Liver (tissue), 9 donors: ENCODE measurements around the gene F5. TPM values are rescaled to one million over a fixed set of nuclear protein-coding genes. Genes with fewer than 3 reads are reported as not detected.
"Not testable (repeated sequence)": the region's sequence is repeated elsewhere in the genome, so short reads cannot be mapped to it uniquely, and the experiment has no call there.

Experiments
- DNase-seq: peaks from one replicate; pipeline ENCODE4 v3.0.0-alpha.2; 2017; ENCODE audit warnings: low spot score
- H3K27ac ChIP-seq, 2 donors: one replicate each; pipeline ENCODE4 v1.7.0; 2013; ENCODE audit warnings: inconsistent platforms in 2 of 2, low read length in 2 of 2, control low read depth in 1 of 2, low read depth in 1 of 2, mild to moderate bottlenecking in 1 of 2
- H3K27me3 ChIP-seq, 4 donors: one replicate each; pipeline versions ENCODE4 v1.6.1 to v1.7.0; 2013; ENCODE audit warnings: low read length in 3 of 4, inconsistent platforms in 1 of 4, mild to moderate bottlenecking in 1 of 4, moderate library complexity in 1 of 4; ENCODE audit not compliant: control insufficient read depth in 4 of 4, insufficient read depth in 4 of 4
- H3K36me3 ChIP-seq, 4 donors: one replicate each; pipeline versions ENCODE4 v1.6.1 to v1.7.0; 2013; ENCODE audit warnings: low read length in 3 of 4, mild to moderate bottlenecking in 3 of 4, low read depth in 1 of 4, moderate library complexity in 1 of 4; ENCODE audit not compliant: control insufficient read depth in 4 of 4, insufficient read depth in 3 of 4
- H3K4me1 ChIP-seq, 4 donors: one replicate each; pipeline versions ENCODE4 v1.6.1 to v1.7.0; 2013; ENCODE audit warnings: low read length in 3 of 4, mild to moderate bottlenecking in 3 of 4, moderate library complexity in 1 of 4; ENCODE audit not compliant: control insufficient read depth in 4 of 4, insufficient read depth in 4 of 4
- H3K4me3 ChIP-seq, 3 donors: one replicate each; pipeline versions ENCODE4 v1.6.1 to v1.7.0; 2013; ENCODE audit warnings: low read length in 3 of 3, control low read depth in 1 of 3, low read depth in 1 of 3, mild to moderate bottlenecking in 1 of 3
- H3K9ac ChIP-seq, 2 donors: one replicate each; pipeline ENCODE4 v1.7.0; 2013; ENCODE audit warnings: low read length in 2 of 2, mild to moderate bottlenecking in 2 of 2, moderate library complexity in 2 of 2, control low read depth in 1 of 2, low read depth in 1 of 2
- H3K9me3 ChIP-seq, 4 donors: one replicate each; pipeline versions ENCODE4 v1.6.1 to v1.7.0; 2013; ENCODE audit warnings: low read length in 3 of 4; ENCODE audit not compliant: control insufficient read depth in 4 of 4
- CTCF ChIP-seq: fragments of 150-350 bp; IDR thresholded peaks from 2 replicates; pipeline ENCODE4 v1.5.1; 2017; ENCODE audit warnings: improper control_type of control experiment, low read depth, low read length; ENCODE audit not compliant: missing input control
- EGR1 ChIP-seq, 2 donors: IDR thresholded peaks; 2 replicates each; pipeline ENCODE4 v1.6.1; 2016 to 2018; ENCODE audit warnings: antibody characterized with exemption in 2 of 2, low read depth in 2 of 2
- FOXA2 ChIP-seq: IDR thresholded peaks from 2 replicates; pipeline ENCODE4 v1.6.1; 2016; ENCODE audit warnings: antibody characterized with exemption
- GABPA ChIP-seq, 2 donors: IDR thresholded peaks in 1 of 2; conservative IDR thresholded peaks in 1 of 2; 2 replicates each; pipeline ENCODE4 v1.6.1; 2016; ENCODE audit warnings: antibody characterized with exemption in 2 of 2, mild to moderate bottlenecking in 1 of 2, moderate library complexity in 1 of 2
- HNF4A ChIP-seq, 2 donors: conservative IDR thresholded peaks; 2 replicates each; pipeline ENCODE4 v1.6.1; 2016; ENCODE audit warnings: antibody characterized with exemption in 2 of 2, mild to moderate bottlenecking in 2 of 2
- HNF4G ChIP-seq: IDR thresholded peaks from 2 replicates; pipeline ENCODE4 v1.6.1; 2016; ENCODE audit warnings: antibody characterized with exemption
- JUND ChIP-seq, 2 donors: IDR thresholded peaks; 2 replicates each; pipeline ENCODE4 v1.6.1; 2016; ENCODE audit warnings: antibody characterized with exemption in 2 of 2
- NR2F2 ChIP-seq: IDR thresholded peaks from 2 replicates; pipeline ENCODE4 v1.6.1; 2016; ENCODE audit warnings: antibody characterized with exemption
- RAD21 ChIP-seq, 2 donors: IDR thresholded peaks; 2 replicates each; pipeline ENCODE4 v1.6.1; 2016; ENCODE audit warnings: antibody characterized with exemption in 2 of 2, mild to moderate bottlenecking in 2 of 2
- SP1 ChIP-seq: IDR thresholded peaks from 2 replicates; pipeline ENCODE4 v1.6.1; 2018; ENCODE audit warnings: antibody characterized with exemption, mild to moderate bottlenecking
- TAF1 ChIP-seq: conservative IDR thresholded peaks from 2 replicates; pipeline ENCODE4 v1.6.1; 2016; ENCODE audit warnings: antibody characterized with exemption, mild to moderate bottlenecking
- YY1 ChIP-seq: IDR thresholded peaks from 2 replicates; pipeline ENCODE4 v1.6.1; 2016; ENCODE audit warnings: antibody characterized with exemption, mild to moderate bottlenecking
- WGBS: extraction: QIAGEN DNeasy Blood & Tissue Kit; methylation state at CpG from one replicate; pipeline ENCODE4 v1.1.7; 2013; 5-methylcytosine and 5-hydroxymethylcytosine counted together
- polyA plus RNA-seq, 2 donors: library from polyadenylated mRNA; stranded (reverse) in 1 of 2; unstranded in 1 of 2; fragments of 200-250 nt in 1 of 2; fragments of >200 nt in 1 of 2; fragmentation: Nextera tagmentation in 1 of 2; extraction: Ambion mirVana in 1 of 2; gene quantifications; one replicate each; pipeline versions ENCODE4 v1.2.1 to v1.2.3, GENCODE V29; 2013 to 2015
- total RNA-seq, 2 donors: library from RNA; depleted of rRNA; stranded (reverse); fragments of >200 nt; gene quantifications; one replicate each; pipeline ENCODE4 v1.2.3, GENCODE V29; 2014
- TF ChIP-seq, protein P1 (sequence below): IDR thresholded peaks from 2 replicates; pipeline ENCODE4 v1.6.1; 2016; ENCODE audit warnings: antibody characterized with exemption
- TF ChIP-seq, protein P2 (sequence below): IDR thresholded peaks from 2 replicates; pipeline ENCODE4 v1.6.1; 2016; ENCODE audit warnings: antibody characterized with exemption, mild to moderate bottlenecking
- TF ChIP-seq, protein P3 (sequence below): IDR thresholded peaks from 2 replicates; pipeline ENCODE4 v1.6.1; 2016; ENCODE audit warnings: antibody characterized with exemption
- TF ChIP-seq, protein P4 (sequence below): IDR thresholded peaks from 2 replicates; pipeline ENCODE4 v1.6.1; 2016; ENCODE audit warnings: antibody characterized with exemption
- donor health status: healthy.
- donor health status: healthy.
- donor health status: healthy.
- donor health status: healthy.
- donor health status: healthy.

The F5 gene
- total and polyA plus RNA-seq, 4 donors: 86.1 to 155 (median 129) TPM

GRCh38 chr1:169509354-169509753 lies 76.9 kb downstream of the F5 start (continued):
- TF ChIP-seq RAD21 (IDR thresholded peaks at IDR 0.05) (peak; percentile 54 to 58), SP1 (no peak), YY1 (peak; percentile 3), HNF4G (no peak), TAF1 (no peak), EGR1 (IDR thresholded peaks at IDR 0.05; ENCODE audit: low read depth in 2 of 2) (no peak)
- TF ChIP-seq, protein P1, sequence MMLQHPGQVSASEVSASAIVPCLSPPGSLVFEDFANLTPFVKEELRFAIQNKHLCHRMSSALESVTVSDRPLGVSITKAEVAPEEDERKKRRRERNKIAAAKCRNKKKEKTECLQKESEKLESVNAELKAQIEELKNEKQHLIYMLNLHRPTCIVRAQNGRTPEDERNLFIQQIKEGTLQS: no peak

DNA sequence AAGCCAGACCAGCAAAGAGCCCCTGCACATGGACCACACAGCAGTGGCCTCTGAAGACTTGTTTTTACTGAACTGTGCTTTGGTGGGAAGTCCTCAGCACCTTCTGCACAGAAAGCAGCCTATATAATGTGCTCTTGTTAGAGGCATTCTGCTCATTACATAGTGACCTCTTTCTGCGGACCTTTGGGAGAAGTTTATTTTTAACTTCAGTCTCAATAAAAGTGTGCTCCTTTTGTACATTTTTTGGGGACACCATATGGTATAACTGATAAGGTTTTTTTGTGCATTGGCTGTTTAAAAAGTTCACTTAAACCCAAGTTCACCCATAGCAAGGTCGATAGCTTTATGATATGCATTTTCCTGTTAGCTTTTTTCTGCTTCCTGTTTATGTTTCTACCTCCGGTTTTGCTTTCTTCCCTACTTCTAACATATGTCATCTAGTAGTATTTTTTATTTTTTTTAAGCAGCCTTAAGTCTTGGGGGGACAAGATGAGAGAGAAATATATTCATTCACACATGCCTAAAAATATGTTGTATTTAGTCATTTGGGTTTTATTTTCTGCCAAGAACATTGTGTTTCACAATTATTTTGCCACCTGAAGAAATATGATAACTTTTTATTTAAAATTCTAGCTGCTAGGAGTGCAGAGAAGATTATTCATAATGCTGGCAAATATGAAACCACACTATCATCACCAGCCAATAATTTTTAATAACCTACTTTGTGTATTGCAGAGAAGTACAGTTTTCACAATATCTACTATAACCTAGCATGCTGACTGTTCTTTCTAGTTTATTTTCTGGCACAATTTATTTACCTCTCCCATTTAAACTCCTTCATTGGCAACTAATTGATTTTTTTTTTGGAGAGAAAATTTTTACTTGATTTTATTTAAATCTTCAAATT lies 77.6 kb downstream of the F5 start:
- DNase-seq: no peak
- H3K4me3 ChIP-seq: no peak overlapping the region
- WGBS: 3% methylated on average over 3 of the region's 3 CpGs
- H3K36me3 ChIP-seq: peaks cover 0 to 13% (median 5%) of the 10 kb centered on the region in 4 donors
- H3K4me1 ChIP-seq: peaks cover 11 to 50% (median 47%) of the 10 kb centered on the region in 4 donors
- H3K27ac ChIP-seq: no peak overlapping the region
- no peak overlapping the region for H3K9ac ChIP-seq
- TF ChIP-seq YY1 (no peak), GABPA (IDR thresholded peaks at IDR 0.05 in 1 of 2, conservative IDR thresholded peaks at IDR 0.05 in 1 of 2) (no peak), FOXA2 (no peak), JUND (IDR thresholded peaks at IDR 0.05) (no peak), SP1 (no peak), TAF1 (no peak), HNF4G (no peak), RAD21 (IDR thresholded peaks at IDR 0.05) (no peak)
- no peaks in the 10 kb centered on the region for H3K27me3 ChIP-seq
- no peaks in the 10 kb centered on the region for H3K9me3 ChIP-seq

DNA sequence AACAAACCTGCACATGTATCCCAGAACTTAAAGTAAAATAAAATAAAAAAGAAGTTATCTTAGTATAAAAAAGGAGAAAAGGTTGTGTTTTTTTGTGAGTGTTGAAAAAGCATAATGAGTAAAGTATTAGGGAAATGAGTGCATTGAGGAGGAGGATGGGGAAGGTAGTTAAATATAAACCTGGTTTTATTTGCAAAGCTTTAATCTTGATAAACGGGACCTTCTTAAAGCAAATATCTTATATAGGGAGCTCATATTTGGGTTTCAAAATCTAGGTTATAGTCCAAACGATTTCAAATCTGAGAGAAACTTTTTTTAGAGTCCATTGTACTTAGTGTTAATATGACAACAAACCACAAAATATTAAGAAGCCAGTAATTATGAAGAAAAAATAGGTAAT lies 78.9 kb downstream of the F5 start:
- peak overlapping the region; percentile 12 to 17 for H3K27ac ChIP-seq
- peaks cover 11 to 50% (median 45%) of the 10 kb centered on the region in 4 donors for H3K4me1 ChIP-seq
- no peaks in the 10 kb centered on the region for H3K27me3 ChIP-seq
- peaks cover 0 to 3% (median under 1%) of the 10 kb centered on the region in 4 donors for H3K36me3 ChIP-seq
- 33% methylated on average over 2 of the region's 2 CpGs for WGBS
- no peaks in the 10 kb centered on the region for H3K9me3 ChIP-seq
- H3K9ac ChIP-seq: peak overlapping the region in 1 of 2 donors; percentile 29
- no peak overlapping the region for H3K4me3 ChIP-seq
- TF ChIP-seq, protein P2, sequence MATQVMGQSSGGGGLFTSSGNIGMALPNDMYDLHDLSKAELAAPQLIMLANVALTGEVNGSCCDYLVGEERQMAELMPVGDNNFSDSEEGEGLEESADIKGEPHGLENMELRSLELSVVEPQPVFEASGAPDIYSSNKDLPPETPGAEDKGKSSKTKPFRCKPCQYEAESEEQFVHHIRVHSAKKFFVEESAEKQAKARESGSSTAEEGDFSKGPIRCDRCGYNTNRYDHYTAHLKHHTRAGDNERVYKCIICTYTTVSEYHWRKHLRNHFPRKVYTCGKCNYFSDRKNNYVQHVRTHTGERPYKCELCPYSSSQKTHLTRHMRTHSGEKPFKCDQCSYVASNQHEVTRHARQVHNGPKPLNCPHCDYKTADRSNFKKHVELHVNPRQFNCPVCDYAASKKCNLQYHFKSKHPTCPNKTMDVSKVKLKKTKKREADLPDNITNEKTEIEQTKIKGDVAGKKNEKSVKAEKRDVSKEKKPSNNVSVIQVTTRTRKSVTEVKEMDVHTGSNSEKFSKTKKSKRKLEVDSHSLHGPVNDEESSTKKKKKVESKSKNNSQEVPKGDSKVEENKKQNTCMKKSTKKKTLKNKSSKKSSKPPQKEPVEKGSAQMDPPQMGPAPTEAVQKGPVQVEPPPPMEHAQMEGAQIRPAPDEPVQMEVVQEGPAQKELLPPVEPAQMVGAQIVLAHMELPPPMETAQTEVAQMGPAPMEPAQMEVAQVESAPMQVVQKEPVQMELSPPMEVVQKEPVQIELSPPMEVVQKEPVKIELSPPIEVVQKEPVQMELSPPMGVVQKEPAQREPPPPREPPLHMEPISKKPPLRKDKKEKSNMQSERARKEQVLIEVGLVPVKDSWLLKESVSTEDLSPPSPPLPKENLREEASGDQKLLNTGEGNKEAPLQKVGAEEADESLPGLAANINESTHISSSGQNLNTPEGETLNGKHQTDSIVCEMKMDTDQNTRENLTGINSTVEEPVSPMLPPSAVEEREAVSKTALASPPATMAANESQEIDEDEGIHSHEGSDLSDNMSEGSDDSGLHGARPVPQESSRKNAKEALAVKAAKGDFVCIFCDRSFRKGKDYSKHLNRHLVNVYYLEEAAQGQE: no peak
- TF ChIP-seq, protein P1: no peak
- TF ChIP-seq, protein P3, sequence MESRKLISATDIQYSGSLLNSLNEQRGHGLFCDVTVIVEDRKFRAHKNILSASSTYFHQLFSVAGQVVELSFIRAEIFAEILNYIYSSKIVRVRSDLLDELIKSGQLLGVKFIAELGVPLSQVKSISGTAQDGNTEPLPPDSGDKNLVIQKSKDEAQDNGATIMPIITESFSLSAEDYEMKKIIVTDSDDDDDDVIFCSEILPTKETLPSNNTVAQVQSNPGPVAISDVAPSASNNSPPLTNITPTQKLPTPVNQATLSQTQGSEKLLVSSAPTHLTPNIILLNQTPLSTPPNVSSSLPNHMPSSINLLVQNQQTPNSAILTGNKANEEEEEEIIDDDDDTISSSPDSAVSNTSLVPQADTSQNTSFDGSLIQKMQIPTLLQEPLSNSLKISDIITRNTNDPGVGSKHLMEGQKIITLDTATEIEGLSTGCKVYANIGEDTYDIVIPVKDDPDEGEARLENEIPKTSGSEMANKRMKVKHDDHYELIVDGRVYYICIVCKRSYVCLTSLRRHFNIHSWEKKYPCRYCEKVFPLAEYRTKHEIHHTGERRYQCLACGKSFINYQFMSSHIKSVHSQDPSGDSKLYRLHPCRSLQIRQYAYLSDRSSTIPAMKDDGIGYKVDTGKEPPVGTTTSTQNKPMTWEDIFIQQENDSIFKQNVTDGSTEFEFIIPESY: no peak
- TF ChIP-seq HNF4A (conservative IDR thresholded peaks at IDR 0.05): peak; percentile 31 to 34
- TF ChIP-seq NR2F2: no peak
- no peak for TF ChIP-seq CTCF
- TF ChIP-seq, protein P4, sequence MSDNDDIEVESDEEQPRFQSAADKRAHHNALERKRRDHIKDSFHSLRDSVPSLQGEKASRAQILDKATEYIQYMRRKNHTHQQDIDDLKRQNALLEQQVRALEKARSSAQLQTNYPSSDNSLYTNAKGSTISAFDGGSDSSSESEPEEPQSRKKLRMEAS: no peak
- no peak for TF ChIP-seq EGR1 (IDR thresholded peaks at IDR 0.05; ENCODE audit: low read depth in 2 of 2)
- no peak for DNase-seq

DNA sequence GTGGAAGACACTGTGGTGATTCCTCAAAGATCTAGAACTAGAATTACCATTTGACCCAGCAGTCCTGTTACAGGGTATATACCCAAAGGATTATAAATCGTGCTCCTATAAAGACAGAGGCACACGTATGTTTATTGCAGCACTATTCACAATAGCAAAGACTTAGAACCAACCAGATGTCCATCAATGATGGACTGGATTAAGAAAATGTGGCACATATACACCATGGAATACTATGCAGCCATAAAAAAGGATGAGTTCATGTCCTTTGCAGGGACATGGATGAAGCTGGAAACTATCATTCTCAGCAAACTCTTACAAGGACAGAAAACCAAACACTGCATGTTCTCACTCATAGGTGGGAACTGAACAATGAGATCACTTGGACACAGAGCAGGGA lies 82.7 kb downstream of the F5 start:
- not testable (repeated sequence) for H3K9ac ChIP-seq, H3K9me3 ChIP-seq, DNase-seq, H3K27me3 ChIP-seq, H3K4me3 ChIP-seq, H3K36me3 ChIP-seq, H3K27ac ChIP-seq
- peaks cover 7 to 22% (median 15%) of the 10 kb centered on the region in 4 donors for H3K4me1 ChIP-seq
- WGBS: 96% methylated on average over 2 of the region's 2 CpGs
